ENCODE data around the gene MTG2.

Gene MTG2

DNA sequence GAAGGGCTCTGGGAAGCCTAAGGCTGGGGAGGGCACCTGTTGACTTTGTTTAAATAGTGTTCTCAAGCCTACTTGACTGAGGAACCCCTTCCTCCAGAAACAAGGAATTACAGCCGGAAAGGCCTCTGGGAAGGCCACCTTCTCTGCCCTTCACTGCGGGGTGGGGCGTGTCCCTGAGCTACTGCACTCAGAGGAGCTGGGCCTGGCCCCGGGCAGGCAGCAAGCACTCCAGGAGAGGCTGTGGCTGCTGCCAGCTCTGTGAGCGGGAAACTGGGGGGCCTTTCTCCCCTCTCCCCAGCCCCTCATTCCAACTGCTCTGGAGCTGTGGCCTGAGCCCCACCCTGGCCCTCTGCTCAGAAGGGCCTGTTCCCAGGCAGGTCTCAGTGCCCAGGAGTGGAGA is 51.5 kb downstream of the MTG2 start:
- Histone ChIP-seq H3K36me3 (ENCODE audit: control insufficient read depth, insufficient read depth, low read length) (no peaks in the 10 kb centered on the region), H3K4me1 (ENCODE audit: control insufficient read depth, insufficient read depth, low read length, poor library complexity, severe bottlenecking) (peaks cover 5% of the 10 kb centered on the region), H3K4me3 (ENCODE audit: insufficient read depth, low read depth, low read length, poor library complexity, severe bottlenecking) (no peak overlapping the region), H3K9me3 (ENCODE audit: control insufficient read depth, low read length) (no peaks in the 10 kb centered on the region), H3K27ac (ENCODE audit: insufficient read depth, low read length, poor library complexity, severe bottlenecking) (no peak overlapping the region), H3K27me3 (replicated peaks; ENCODE audit: control insufficient read depth, insufficient read depth, low read length, poor library complexity, severe bottlenecking) (no peaks in the 10 kb centered on the region)
- DNase-seq, result no peak

DNA sequence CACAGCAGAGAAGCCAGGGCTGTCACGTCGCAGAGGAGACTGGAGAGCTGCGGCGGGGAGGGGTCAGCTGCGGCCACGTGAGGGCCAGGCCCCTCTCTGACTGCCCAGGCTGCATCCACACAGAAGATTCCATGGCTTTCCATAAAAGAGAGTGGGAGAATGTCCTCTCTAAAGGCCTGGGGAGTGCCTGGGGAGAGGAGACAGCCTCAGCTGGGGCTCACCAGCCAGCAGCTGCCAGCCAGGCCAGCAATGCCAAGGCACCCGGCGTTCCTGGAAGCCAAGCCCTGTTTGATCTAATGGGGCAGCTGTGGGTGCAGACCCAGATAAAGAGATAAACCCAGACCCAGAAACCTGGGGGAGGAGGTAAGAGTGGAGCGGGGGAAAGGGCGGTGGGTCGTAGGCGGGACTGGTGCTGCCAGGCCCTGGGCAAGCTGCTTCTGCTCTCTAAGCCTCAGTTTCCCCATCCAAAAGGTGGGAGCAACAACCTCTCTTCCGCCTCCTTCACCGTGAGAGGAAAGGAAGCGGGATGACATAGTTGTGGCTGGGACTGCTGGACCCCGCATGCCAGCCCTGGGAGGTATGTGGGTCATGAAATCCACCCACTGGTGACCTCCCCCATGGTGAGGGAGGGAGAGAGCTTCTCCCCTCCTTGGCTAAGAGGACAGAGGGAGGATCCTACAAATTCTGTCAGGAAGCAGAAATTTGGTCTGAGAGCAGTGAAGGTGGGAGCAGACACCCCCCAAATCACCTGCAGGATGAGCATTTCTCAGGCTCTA is 52.4 kb downstream of the MTG2 start:
- no peaks in the 10 kb centered on the region for H3K36me3 ChIP-seq (ENCODE audit: control insufficient read depth, insufficient read depth, low read length)
- no peak for DNase-seq
- H3K4me3 ChIP-seq (ENCODE audit: insufficient read depth, low read depth, low read length, poor library complexity, severe bottlenecking), result no peak overlapping the region
- no peaks in the 10 kb centered on the region for H3K9me3 ChIP-seq (ENCODE audit: control insufficient read depth, low read length)
- no peaks in the 10 kb centered on the region for H3K27me3 ChIP-seq (replicated peaks; ENCODE audit: control insufficient read depth, insufficient read depth, low read length, poor library complexity, severe bottlenecking)
- H3K4me1 ChIP-seq (ENCODE audit: control insufficient read depth, insufficient read depth, low read length, poor library complexity, severe bottlenecking), result peaks cover 8% of the 10 kb centered on the region
- H3K27ac ChIP-seq (ENCODE audit: insufficient read depth, low read length, poor library complexity, severe bottlenecking), result no peak overlapping the region

DNA sequence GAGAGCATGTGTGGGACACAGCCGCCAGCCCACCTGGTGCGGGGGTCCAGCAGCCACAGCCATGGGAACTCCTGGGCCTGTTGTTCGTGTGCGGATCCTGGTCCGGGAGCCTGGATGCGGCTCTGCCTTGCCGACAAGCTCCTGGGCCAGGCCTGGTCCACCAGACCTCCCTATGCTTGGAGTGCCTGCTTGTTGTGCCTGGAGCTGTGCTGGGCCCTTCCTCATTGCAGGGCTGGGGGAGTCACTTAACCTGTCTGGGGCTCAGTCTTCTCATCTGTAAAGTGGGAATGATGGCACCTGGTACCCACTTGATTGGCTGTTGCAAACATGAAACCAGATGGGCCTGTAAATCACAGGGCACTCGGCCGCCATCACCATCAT is 52.9 kb downstream of the MTG2 start:
- Histone ChIP-seq H3K4me1 (ENCODE audit: control insufficient read depth, insufficient read depth, low read length, poor library complexity, severe bottlenecking) (peaks cover 8% of the 10 kb centered on the region), H3K36me3 (ENCODE audit: control insufficient read depth, insufficient read depth, low read length) (no peaks in the 10 kb centered on the region), H3K27me3 (replicated peaks; ENCODE audit: control insufficient read depth, insufficient read depth, low read length, poor library complexity, severe bottlenecking) (no peaks in the 10 kb centered on the region), H3K27ac (ENCODE audit: insufficient read depth, low read length, poor library complexity, severe bottlenecking) (no peak overlapping the region), H3K9me3 (ENCODE audit: control insufficient read depth, low read length) (no peaks in the 10 kb centered on the region), H3K4me3 (ENCODE audit: insufficient read depth, low read depth, low read length, poor library complexity, severe bottlenecking) (no peak overlapping the region)
- DNase-seq, result no peak

DNA sequence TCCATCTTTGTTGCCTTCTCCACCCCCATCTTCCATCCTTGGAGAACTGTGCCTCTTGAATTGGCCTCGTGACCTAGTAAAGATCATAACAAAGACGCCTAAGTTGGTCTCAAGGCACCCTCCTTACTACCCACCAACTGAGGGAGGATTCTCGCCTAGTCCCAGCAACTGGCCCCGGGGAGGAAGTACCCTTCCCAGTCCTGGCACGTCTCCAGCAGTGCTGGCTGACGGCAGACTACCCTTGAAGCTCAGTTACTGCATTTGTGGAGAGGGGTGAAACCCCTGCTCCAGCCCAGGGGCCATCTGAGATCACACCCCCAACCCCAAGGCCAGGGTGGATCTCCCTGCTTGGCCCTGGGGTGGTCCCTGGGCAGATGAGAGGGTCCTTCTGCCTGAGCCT is 53.4 kb downstream of the MTG2 start:
- H3K27ac ChIP-seq (ENCODE audit: insufficient read depth, low read length, poor library complexity, severe bottlenecking), result no peak overlapping the region
- H3K4me3 ChIP-seq (ENCODE audit: insufficient read depth, low read depth, low read length, poor library complexity, severe bottlenecking), result no peak overlapping the region
- H3K27me3 ChIP-seq (replicated peaks; ENCODE audit: control insufficient read depth, insufficient read depth, low read length, poor library complexity, severe bottlenecking), result no peaks in the 10 kb centered on the region
- H3K36me3 ChIP-seq (ENCODE audit: control insufficient read depth, insufficient read depth, low read length), result no peaks in the 10 kb centered on the region
- H3K4me1 ChIP-seq (ENCODE audit: control insufficient read depth, insufficient read depth, low read length, poor library complexity, severe bottlenecking), result peaks cover 8% of the 10 kb centered on the region
- DNase-seq, result no peak
- no peaks in the 10 kb centered on the region for H3K9me3 ChIP-seq (ENCODE audit: control insufficient read depth, low read length)

- no peaks in the 10 kb centered on the region for H3K27me3 ChIP-seq (replicated peaks; ENCODE audit: control insufficient read depth, insufficient read depth, low read length, poor library complexity, severe bottlenecking)
- no peak overlapping the region for H3K27ac ChIP-seq (ENCODE audit: insufficient read depth, low read length, poor library complexity, severe bottlenecking)
- no peak for DNase-seq
- no peaks in the 10 kb centered on the region for H3K9me3 ChIP-seq (ENCODE audit: control insufficient read depth, low read length)
- no peak overlapping the region for H3K4me3 ChIP-seq (ENCODE audit: insufficient read depth, low read depth, low read length, poor library complexity, severe bottlenecking)
- peaks cover 8% of the 10 kb centered on the region for H3K4me1 ChIP-seq (ENCODE audit: control insufficient read depth, insufficient read depth, low read length, poor library complexity, severe bottlenecking)
- H3K36me3 ChIP-seq (ENCODE audit: control insufficient read depth, insufficient read depth, low read length), result no peaks in the 10 kb centered on the region
Measured at GRCh38 chr20:62236766-62237513, 54.1 kb downstream of the MTG2 start.

- peaks cover 8% of the 10 kb centered on the region for H3K4me1 ChIP-seq (ENCODE audit: control insufficient read depth, insufficient read depth, low read length, poor library complexity, severe bottlenecking)
- peaks cover 4% of the 10 kb centered on the region for H3K36me3 ChIP-seq (ENCODE audit: control insufficient read depth, insufficient read depth, low read length)
- H3K27me3 ChIP-seq (replicated peaks; ENCODE audit: control insufficient read depth, insufficient read depth, low read length, poor library complexity, severe bottlenecking), result no peaks in the 10 kb centered on the region
- H3K9me3 ChIP-seq (ENCODE audit: control insufficient read depth, low read length), result no peaks in the 10 kb centered on the region
- DNase-seq, result no peak
- peak overlapping the region; percentile 51 for H3K27ac ChIP-seq (ENCODE audit: insufficient read depth, low read length, poor library complexity, severe bottlenecking)
- H3K4me3 ChIP-seq (ENCODE audit: insufficient read depth, low read depth, low read length, poor library complexity, severe bottlenecking), result no peak overlapping the region
Measured at GRCh38 chr20:62237514-62237800, 54.6 kb downstream of the MTG2 start.

DNA sequence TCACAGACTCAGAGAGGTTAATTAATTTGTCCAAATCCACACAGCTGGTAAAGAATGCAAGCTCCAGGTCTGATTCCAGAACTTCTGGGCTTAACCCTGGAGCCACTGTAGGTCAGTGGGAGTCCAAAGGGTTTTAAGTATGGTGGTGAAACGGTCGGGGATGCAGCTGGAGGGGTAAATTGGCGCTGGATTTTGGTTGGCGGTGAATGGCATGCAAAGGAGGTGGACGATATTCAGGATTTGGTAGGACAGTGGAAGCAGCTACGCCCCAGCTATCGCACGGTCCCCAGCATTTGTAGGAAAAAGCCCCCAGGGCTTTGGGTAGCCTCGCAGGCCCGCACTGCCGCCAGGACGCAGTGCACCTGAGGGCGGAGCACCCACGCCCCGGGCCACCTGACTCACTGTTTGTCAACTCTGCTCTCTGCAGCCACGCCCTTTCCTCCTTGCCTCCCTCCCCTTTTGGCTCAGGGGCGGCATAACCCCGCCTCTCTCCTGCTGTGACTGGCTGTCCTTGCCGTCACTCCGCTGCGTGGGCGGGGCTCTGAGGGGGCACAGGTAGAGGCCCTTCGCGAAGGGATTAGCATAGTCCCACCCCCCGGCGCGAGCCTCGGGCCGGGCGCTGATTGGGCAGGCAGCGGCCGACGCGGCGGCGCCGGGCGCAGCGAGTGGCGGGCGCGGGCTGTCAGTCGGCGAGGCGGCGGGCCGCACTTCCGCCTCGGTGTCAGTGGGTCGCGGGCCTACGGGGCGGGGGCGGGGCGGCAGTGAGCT is 55.2 kb downstream of the MTG2 start, which contains the start of gene OSBPL2:
Gene OSBPL2 (plus strand): TSS at position 721 of the 768 bp plus-strand sequence. CDS start 17,664 bp downstream, outside the sequence.
- H3K4me3 ChIP-seq (ENCODE audit: insufficient read depth, low read depth, low read length, poor library complexity, severe bottlenecking), result peak within 1 kb of the TSS; percentile 53
- peaks cover 9% of the 10 kb centered on the region for H3K36me3 ChIP-seq (ENCODE audit: control insufficient read depth, insufficient read depth, low read length)
- H3K4me1 ChIP-seq (ENCODE audit: control insufficient read depth, insufficient read depth, low read length, poor library complexity, severe bottlenecking), result peaks cover 8% of the 10 kb centered on the region
- H3K9me3 ChIP-seq (ENCODE audit: control insufficient read depth, low read length), result no peaks in the 10 kb centered on the region
- no peaks in the 10 kb centered on the region for H3K27me3 ChIP-seq (replicated peaks; ENCODE audit: control insufficient read depth, insufficient read depth, low read length, poor library complexity, severe bottlenecking)
- peak within 1 kb of the TSS; percentile 65 for H3K27ac ChIP-seq (ENCODE audit: insufficient read depth, low read length, poor library complexity, severe bottlenecking)
- DNase-seq, result peak; percentile 100

DNA sequence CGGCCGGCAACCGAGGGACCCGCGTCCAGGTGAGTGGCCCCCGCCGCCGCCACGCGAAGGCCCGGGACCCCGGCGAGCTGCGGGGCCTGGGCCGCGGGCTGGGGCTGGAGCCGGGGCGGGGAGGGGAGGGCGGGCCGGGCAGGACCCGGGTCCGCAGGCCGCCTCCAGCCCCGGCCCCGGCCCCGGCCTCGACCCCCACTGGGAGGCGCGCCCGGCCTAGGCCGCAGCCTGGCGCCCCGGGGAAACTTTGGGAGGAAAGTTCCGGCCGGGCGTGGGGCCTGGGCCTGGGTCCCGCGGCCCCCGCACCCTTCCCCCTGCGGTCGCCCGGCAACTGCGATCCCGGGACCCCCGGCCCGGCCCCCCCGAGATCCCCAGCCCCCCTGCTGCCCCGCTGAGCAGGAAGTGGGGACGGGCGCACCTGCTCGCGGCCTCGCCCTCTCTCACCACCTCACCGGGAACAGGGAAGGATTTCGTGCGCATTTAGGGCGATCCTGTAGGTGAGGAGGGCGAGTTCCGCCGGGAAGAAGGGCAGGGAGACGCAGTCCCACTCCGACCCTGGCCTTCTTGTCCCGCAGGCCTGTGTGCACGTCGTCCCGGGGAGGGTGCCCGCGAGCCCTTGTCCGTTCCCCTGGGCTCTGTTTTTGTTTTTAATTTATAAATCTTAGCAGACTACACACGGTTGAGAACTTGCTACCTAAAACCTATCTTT is 55.9 kb downstream of the MTG2 start:
- Histone ChIP-seq H3K27me3 (replicated peaks; ENCODE audit: control insufficient read depth, insufficient read depth, low read length, poor library complexity, severe bottlenecking) (no peaks in the 10 kb centered on the region), H3K4me1 (ENCODE audit: control insufficient read depth, insufficient read depth, low read length, poor library complexity, severe bottlenecking) (peaks cover 8% of the 10 kb centered on the region), H3K9me3 (ENCODE audit: control insufficient read depth, low read length) (no peaks in the 10 kb centered on the region), H3K27ac (ENCODE audit: insufficient read depth, low read length, poor library complexity, severe bottlenecking) (peak overlapping the region; percentile 65), H3K4me3 (ENCODE audit: insufficient read depth, low read depth, low read length, poor library complexity, severe bottlenecking) (peak overlapping the region; percentile 53), H3K36me3 (ENCODE audit: control insufficient read depth, insufficient read depth, low read length) (peaks cover 9% of the 10 kb centered on the region)
- no peak for DNase-seq

DNA sequence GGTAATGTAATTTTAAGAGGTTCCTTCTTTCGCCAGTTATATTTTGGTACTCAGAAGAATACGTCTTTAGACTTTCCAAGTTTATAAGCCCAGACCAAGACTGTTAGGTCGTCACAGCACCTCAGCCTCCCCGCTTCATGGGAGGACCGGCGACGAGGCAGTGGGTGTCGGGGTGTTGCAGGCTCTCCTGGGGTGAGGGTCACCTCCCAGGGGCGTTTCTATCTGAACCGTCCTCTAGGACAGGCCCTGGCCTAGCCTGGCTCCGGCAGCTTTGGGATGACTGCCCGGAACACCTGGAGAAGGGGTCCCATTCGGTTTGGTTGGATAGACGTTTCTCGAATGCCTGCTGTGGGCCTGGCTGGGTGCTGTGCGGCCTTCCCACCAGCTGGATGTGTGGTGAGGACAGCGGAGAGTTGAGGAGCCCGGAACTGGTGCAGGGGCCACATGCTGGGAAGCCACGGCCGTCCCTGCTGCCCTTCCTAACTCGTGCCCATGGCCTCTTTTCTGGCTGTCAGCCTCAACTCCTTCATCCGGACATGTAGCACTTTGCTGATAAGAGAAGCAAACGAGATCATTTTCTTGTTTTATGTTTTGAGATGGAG is 56.6 kb downstream of the MTG2 start:
- H3K4me1 ChIP-seq (ENCODE audit: control insufficient read depth, insufficient read depth, low read length, poor library complexity, severe bottlenecking), result peaks cover 8% of the 10 kb centered on the region
- H3K4me3 ChIP-seq (ENCODE audit: insufficient read depth, low read depth, low read length, poor library complexity, severe bottlenecking), result peak overlapping the region; percentile 53
- H3K36me3 ChIP-seq (ENCODE audit: control insufficient read depth, insufficient read depth, low read length), result peaks cover 9% of the 10 kb centered on the region
- no peak for DNase-seq
- no peaks in the 10 kb centered on the region for H3K9me3 ChIP-seq (ENCODE audit: control insufficient read depth, low read length)
- peak overlapping the region; percentile 65 for H3K27ac ChIP-seq (ENCODE audit: insufficient read depth, low read length, poor library complexity, severe bottlenecking)
- H3K27me3 ChIP-seq (replicated peaks; ENCODE audit: control insufficient read depth, insufficient read depth, low read length, poor library complexity, severe bottlenecking), result no peaks in the 10 kb centered on the region

Measured in effector memory CD4-positive, alpha-beta T cell (primary cell).